Epithelial cell of proximal tubule (primary cell): ENCODE results near the gene DNMT3B. TPM values are rescaled to one million over a fixed set of nuclear protein-coding genes. Genes with fewer than 3 reads are reported as not detected.
"Not testable (repeated sequence)": the region's sequence is repeated elsewhere in the genome, so short reads cannot be mapped to it uniquely, and the experiment has no call there.

Experiments
- DNase-seq: peaks from one replicate; pipeline ENCODE4 v3.0.0-alpha.2; 2011; ENCODE audit warnings: low read depth
- H3K4me3 ChIP-seq: 2 replicates; pipeline ENCODE4 v1.5.1; 2011; ENCODE audit warnings: low read depth, mild to moderate bottlenecking, low read length
- CTCF ChIP-seq: conservative IDR thresholded peaks from 2 replicates; pipeline ENCODE4 v1.5.1; 2012; ENCODE audit warnings: low read depth, mild to moderate bottlenecking, low read length
- total RNA-seq: library from RNA; depleted of rRNA; stranded (reverse); fragments of >200 nt; gene quantifications from 2 replicates; pipeline ENCODE4 v1.2.3, GENCODE V29; 2015

DNMT3B gene
- 14.2 and 21.2 TPM in 2 replicates for total RNA-seq

- no peak for DNase-seq
- no peak for TF ChIP-seq CTCF
- peak within 1 kb of the TSS; percentile 96 for H3K4me3 ChIP-seq
Observed at GRCh38 chr20:32761831-32762753, at the start of gene DNMT3B. TSS of gene DNMT3B (plus strand) at chr20:32762385. CDS start at chr20:32780324, 17,939 bp downstream.

DNA sequence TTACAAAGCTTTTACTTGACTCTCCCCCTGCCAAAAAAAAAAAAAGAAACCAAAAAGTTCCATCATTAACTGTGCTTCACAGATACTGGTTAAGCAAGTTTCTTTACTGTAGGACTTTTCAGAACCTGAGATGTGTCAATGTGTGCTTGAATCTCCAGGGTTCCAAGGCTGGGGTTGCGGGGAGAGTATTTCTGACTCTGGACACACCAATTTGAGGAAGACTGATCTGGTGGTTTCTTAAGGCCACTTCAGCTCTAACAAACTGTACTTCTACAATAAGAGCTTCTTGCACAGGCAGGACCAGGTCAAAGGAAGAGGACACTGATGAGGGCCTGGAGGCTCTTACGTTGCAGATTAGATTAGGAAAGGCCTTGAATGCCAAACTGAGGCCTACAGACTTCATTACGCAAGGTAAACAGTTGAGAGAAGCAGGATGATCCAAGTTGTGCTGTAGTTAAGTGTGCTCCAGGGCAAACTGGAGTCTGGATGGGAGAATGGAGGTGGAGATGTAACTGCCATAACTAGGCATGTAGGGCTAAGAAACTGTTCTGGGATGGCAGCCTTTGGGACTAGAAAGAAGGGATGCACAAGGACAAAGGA, 43.3 kb upstream of the DNMT3B start:
- DNase-seq: no peak
- TF ChIP-seq CTCF: no peak
- H3K4me3 ChIP-seq: no peak overlapping the region

GRCh38 chr20:32727683-32728082, 34.5 kb upstream of the DNMT3B start:
- DNase-seq: peak; percentile 86
- no peak overlapping the region for H3K4me3 ChIP-seq
- TF ChIP-seq CTCF: no peak

DNA sequence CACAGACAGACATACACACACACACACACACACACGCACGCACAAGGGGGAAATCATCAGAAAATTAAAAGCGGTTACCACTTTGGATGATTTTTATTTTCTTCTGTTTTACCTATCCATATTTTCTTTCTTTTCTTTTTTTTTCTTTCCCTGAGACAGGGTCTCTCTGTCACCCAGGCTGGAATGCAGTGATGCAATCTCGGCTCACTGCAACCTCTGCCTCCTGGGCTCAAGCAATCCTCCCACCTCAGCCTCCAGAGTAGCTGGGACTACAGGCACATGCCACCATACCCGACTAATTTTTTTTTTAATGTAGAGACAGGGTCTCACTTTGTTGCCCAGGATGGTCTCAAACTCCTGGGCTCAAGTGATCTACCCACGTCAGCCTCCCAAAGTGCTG, 33.8 kb upstream of the DNMT3B start:
- not testable (repeated sequence) for DNase-seq

GRCh38 chr20:32729334-32729733, 32.9 kb upstream of the DNMT3B start:
- H3K4me3 ChIP-seq, DNase-seq: not testable (repeated sequence)

More for the DNA sequence above, 33.8 kb upstream of the DNMT3B start:
- H3K4me3 ChIP-seq: not testable (repeated sequence)

DNA sequence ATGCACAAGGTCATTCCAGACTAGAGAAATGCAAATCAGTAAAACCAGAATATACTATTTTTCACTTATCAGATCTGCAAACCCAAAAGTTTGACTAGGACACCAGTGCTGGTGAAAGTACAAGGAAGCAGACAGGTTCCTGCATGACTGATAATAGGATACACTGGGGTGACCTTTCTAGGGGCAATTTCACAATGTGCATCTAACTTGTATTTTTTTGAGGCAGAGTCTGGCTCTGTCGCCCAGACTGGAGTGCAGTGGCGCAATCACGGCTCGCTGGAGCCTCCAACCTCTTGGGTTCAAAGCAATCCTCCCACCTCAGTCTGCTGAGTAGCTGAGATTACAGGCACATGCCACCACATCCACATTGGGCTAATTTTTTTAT, 30.3 kb upstream of the DNMT3B start:
- no peak for DNase-seq
- no peak overlapping the region for H3K4me3 ChIP-seq
- TF ChIP-seq CTCF: no peak

- no peak for DNase-seq
Observed at GRCh38 chr20:32737371-32738223, 24.6 kb upstream of the DNMT3B start.

More at GRCh38 chr20:32737371-32738223, 24.6 kb upstream of the DNMT3B start:
- no peak for TF ChIP-seq CTCF
- no peak overlapping the region for H3K4me3 ChIP-seq
